B cell (primary cell): ENCODE measurements around the gene POU5F1. TPM values are rescaled to one million over a fixed set of nuclear protein-coding genes. Genes with fewer than 3 reads are reported as not detected.

Experiments
- ATAC-seq: fragments of 200-7000 bp; cut with Tn5 transposase; one replicate; pipeline ENCODE4 v1.10.0; 2021; ENCODE audit warnings: low read depth, mild to moderate bottlenecking, moderate number of reproducible peaks, moderate library complexity
- CTCF ChIA-PET: fragments of 350-600 bp; sonication (Branson Sonifier 250); formaldehyde crosslinking; loops from one replicate; lab custom pipeline; 2021; ENCODE audit warnings: antibody characterized with exemption, inconsistent platforms; lab: Charles Lee
- POLR2A ChIA-PET: fragments of 350-600 bp; sonication (Branson Sonifier 250); formaldehyde crosslinking; loops from one replicate; lab custom pipeline; 2021; ENCODE audit warnings: antibody characterized with exemption; lab: Charles Lee
- DNase-seq: peaks from one replicate; pipeline ENCODE4 v3.0.0; 2013
- H2AFZ ChIP-seq: 2 replicates; pipeline ENCODE4 v1.6.1; 2012; ENCODE audit warnings: mild to moderate bottlenecking, low read depth, low read length; ENCODE audit not compliant: insufficient read depth, poor library complexity, severe bottlenecking
- H3K27ac ChIP-seq, 2 donors: 1 replicate in 1 of 2; 2 replicates in 1 of 2; pipeline ENCODE4 v1.5.1; 2012 to 2013; ENCODE audit warnings: low read length in 2 of 2, mild to moderate bottlenecking in 2 of 2, moderate library complexity in 1 of 2
- H3K27me3 ChIP-seq, 4 experiments: fragments of 200-600 bp in 1 of 4; sonication (generic) in 1 of 4; replicated peaks in 1 of 4; 1 replicate in 2 of 4; 2 replicates in 2 of 4; pipeline versions ENCODE4 v1.6.1 to v1.7.0; 2013 to 2016; ENCODE audit warnings: low read length in 3 of 4, mild to moderate bottlenecking in 2 of 4, mixed read lengths in 1 of 4, moderate library complexity in 1 of 4; ENCODE audit not compliant: insufficient read depth in 4 of 4, control insufficient read depth in 3 of 4; ENCODE audit errors: control extremely low read depth in 1 of 4
- H3K36me3 ChIP-seq, 2 experiments: replicated peaks in 1 of 2; 1 replicate in 1 of 2; 2 replicates in 1 of 2; pipeline versions ENCODE4 v1.6.1 to v1.7.1; 2013; ENCODE audit warnings: low read length in 1 of 2; ENCODE audit not compliant: insufficient read depth in 2 of 2, control insufficient read depth in 1 of 2; ENCODE audit errors: control extremely low read depth in 1 of 2, extremely low read depth in 1 of 2
- H3K4me1 ChIP-seq, 2 donors: fragments of 200-600 bp in 1 of 2; sonication (generic) in 1 of 2; 1 replicate in 1 of 2; 2 replicates in 1 of 2; pipeline versions ENCODE4 v1.5.1 to v1.6.1; 2013 to 2017; ENCODE audit warnings: low read length in 2 of 2; ENCODE audit not compliant: control insufficient read depth in 2 of 2, insufficient read depth in 2 of 2
- H3K4me2 ChIP-seq: replicated peaks from 2 replicates; pipeline ENCODE3; 2012; ENCODE audit warnings: mild to moderate bottlenecking, low read depth, low read length; ENCODE audit not compliant: poor library complexity, severe bottlenecking
- H3K4me3 ChIP-seq, 5 experiments: fragments of 200-600 bp in 1 of 5; sonication (generic) in 1 of 5; 1 replicate in 3 of 5; 2 replicates in 2 of 5; pipeline versions ENCODE4 v1.5.1 to v1.7.0; 2011 to 2016; ENCODE audit warnings: low read length in 4 of 5, mild to moderate bottlenecking in 4 of 5, low read depth in 2 of 5, control low read depth in 1 of 5, moderate library complexity in 1 of 5; ENCODE audit not compliant: insufficient read depth in 1 of 5; ENCODE audit errors: control extremely low read depth in 1 of 5, extremely low read depth in 1 of 5
- H3K79me2 ChIP-seq: fragments of 200-600 bp; sonication (generic); one replicate; pipeline ENCODE4 v1.6.0; 2016; ENCODE audit warnings: low read length; ENCODE audit not compliant: control insufficient read depth, insufficient read depth
- H3K9ac ChIP-seq: fragments of 200-600 bp; sonication (generic); 2 replicates; pipeline ENCODE4 v1.6.1; 2017; ENCODE audit warnings: mild to moderate bottlenecking, low read length, moderate library complexity
- H3K9me3 ChIP-seq, 3 donors: one replicate each; pipeline versions ENCODE4 v1.6.1 to v1.7.1; 2013; ENCODE audit warnings: low read length in 2 of 3; ENCODE audit not compliant: control insufficient read depth in 2 of 3, insufficient read depth in 1 of 3; ENCODE audit errors: control extremely low read depth in 1 of 3
- H4K20me1 ChIP-seq: 2 replicates; pipeline ENCODE4 v1.6.0; 2012; ENCODE audit warnings: mild to moderate bottlenecking, low read length; ENCODE audit not compliant: insufficient read depth, control insufficient read depth, poor library complexity, severe bottlenecking
- H3K27ac Mint-ChIP-seq: one replicate; pipeline ENCODE4 v1.8.0; 2021; ENCODE audit warnings: mixed read lengths
- H3K27me3 Mint-ChIP-seq: one replicate; pipeline ENCODE4 v1.8.0; 2021; ENCODE audit warnings: mixed read lengths
- H3K4me1 Mint-ChIP-seq: one replicate; pipeline ENCODE4 v1.8.0; 2021; ENCODE audit warnings: mixed read lengths
- H3K4me3 Mint-ChIP-seq: one replicate; pipeline ENCODE4 v1.8.0; 2021; ENCODE audit warnings: mixed read lengths
- H3K9me3 Mint-ChIP-seq: one replicate; pipeline ENCODE4 v1.8.0; 2022; ENCODE audit warnings: mixed read lengths; ENCODE audit not compliant: insufficient read depth
- EZH2 ChIP-seq: IDR thresholded peaks from 2 replicates; pipeline ENCODE4 v1.6.1; 2012; ENCODE audit warnings: borderline replicate concordance, low read depth, mild to moderate bottlenecking, moderate library complexity, low read length; ENCODE audit not compliant: insufficient read depth, poor library complexity, severe bottlenecking
- WGBS: methylation state at CpG from one replicate; pipeline ENCODE4 v1.1.5; 2013; ENCODE audit warnings: missing lambda C conversion rate; ENCODE audit not compliant: insufficient coverage; 5-methylcytosine and 5-hydroxymethylcytosine counted together
- intact Hi-C: fragments of 100-400 bp; cut with micrococcal nuclease; formaldehyde crosslinking; loops from one replicate; pipeline ENCODE4 v1.10.0; 2022
- polyA plus RNA-seq: library from polyadenylated mRNA; depleted of rRNA; stranded (reverse); fragments of >200 nt; gene quantifications from 2 replicates; pipeline ENCODE4 v1.2.3, GENCODE V29; 2012
- total RNA-seq, 2 donors: library from RNA; stranded (reverse); fragments of 120-200 nt in 1 of 2; gene quantifications; 1 replicate in 1 of 2; 2 replicates in 1 of 2; pipeline versions ENCODE4 v1.2.3 to v1.2.4, GENCODE V29; 2013 to 2022
- TF ChIP-seq, protein P1 (sequence below): fragments of 200-600 bp; IDR thresholded peaks from one replicate; pipeline ENCODE4 v1.8.0; 2022; ENCODE audit warnings: antibody characterized with exemption, mild to moderate bottlenecking

Gene POU5F1
- total and polyA plus RNA-seq, 2 donors (not counting 1 experiment from before 2014, with no cell fraction given): 0.76 to 0.88 TPM

DNA sequence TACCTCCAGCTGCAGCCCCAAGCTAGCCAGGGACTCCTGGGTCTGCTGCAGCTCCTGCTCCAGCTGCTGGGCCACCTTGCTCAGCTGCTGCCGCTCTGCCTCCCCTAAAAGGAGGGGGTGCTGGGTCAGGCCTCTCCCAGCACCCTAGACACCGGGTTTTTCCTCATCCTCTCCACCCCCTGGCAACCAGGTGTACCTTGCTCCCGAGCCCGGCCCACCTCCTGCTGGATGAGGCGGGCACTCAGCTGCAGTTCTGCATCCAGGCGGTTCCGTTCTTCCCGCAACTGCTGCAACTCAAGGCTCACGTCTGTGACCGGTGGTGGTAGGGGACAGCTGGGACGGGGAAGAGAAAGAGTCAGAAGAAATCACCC is 25.5 kb downstream of the POU5F1 start:
- no peak overlapping the region for H2AFZ ChIP-seq
- POLR2A ChIA-PET: interaction anchor here (1.3 kb wide), 1 partner anchor 13 kb away, joined by 3 read pairs; the partner anchor contains the start of gene CCHCR1
- no peaks in the 10 kb centered on the region for H3K27me3 ChIP-seq
- H3K4me2 ChIP-seq: no peak overlapping the region
- no peaks in the 10 kb centered on the region for H3K4me1 ChIP-seq
- peaks cover 3% of the 10 kb centered on the region for H3K4me1 Mint-ChIP-seq
- H3K27ac Mint-ChIP-seq: no peak overlapping the region
- no peaks in the 10 kb centered on the region for H3K9me3 Mint-ChIP-seq
- H4K20me1 ChIP-seq: no peaks in the 10 kb centered on the region
- no peak overlapping the region for H3K9ac ChIP-seq
- peaks cover 0 to 15% of the 10 kb centered on the region in 2 experiments for H3K36me3 ChIP-seq
- no peak for DNase-seq
- ATAC-seq: no peak
- no peaks in the 10 kb centered on the region for H3K79me2 ChIP-seq
- TF ChIP-seq, protein P1, sequence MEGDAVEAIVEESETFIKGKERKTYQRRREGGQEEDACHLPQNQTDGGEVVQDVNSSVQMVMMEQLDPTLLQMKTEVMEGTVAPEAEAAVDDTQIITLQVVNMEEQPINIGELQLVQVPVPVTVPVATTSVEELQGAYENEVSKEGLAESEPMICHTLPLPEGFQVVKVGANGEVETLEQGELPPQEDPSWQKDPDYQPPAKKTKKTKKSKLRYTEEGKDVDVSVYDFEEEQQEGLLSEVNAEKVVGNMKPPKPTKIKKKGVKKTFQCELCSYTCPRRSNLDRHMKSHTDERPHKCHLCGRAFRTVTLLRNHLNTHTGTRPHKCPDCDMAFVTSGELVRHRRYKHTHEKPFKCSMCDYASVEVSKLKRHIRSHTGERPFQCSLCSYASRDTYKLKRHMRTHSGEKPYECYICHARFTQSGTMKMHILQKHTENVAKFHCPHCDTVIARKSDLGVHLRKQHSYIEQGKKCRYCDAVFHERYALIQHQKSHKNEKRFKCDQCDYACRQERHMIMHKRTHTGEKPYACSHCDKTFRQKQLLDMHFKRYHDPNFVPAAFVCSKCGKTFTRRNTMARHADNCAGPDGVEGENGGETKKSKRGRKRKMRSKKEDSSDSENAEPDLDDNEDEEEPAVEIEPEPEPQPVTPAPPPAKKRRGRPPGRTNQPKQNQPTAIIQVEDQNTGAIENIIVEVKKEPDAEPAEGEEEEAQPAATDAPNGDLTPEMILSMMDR: no peak
- TF ChIP-seq EZH2: no peak
- H3K4me3 ChIP-seq: no peak overlapping the region
- intact Hi-C loops: no loop called here
- H3K27me3 Mint-ChIP-seq: no peaks in the 10 kb centered on the region
- no peak overlapping the region for H3K27ac ChIP-seq
- H3K9me3 ChIP-seq: no peaks in the 10 kb centered on the region
- WGBS: 83% methylated on average over 5 of the region's 11 CpGs
- CTCF ChIA-PET: interaction anchor here (1.3 to 5.3 kb wide), 3 partner anchors 9 to 222 kb away, joined by 4 to 24 read pairs (median 5); partner anchors contain the start of genes CCHCR1 and TCF19
- H3K4me3 Mint-ChIP-seq: no peak overlapping the region

DNA sequence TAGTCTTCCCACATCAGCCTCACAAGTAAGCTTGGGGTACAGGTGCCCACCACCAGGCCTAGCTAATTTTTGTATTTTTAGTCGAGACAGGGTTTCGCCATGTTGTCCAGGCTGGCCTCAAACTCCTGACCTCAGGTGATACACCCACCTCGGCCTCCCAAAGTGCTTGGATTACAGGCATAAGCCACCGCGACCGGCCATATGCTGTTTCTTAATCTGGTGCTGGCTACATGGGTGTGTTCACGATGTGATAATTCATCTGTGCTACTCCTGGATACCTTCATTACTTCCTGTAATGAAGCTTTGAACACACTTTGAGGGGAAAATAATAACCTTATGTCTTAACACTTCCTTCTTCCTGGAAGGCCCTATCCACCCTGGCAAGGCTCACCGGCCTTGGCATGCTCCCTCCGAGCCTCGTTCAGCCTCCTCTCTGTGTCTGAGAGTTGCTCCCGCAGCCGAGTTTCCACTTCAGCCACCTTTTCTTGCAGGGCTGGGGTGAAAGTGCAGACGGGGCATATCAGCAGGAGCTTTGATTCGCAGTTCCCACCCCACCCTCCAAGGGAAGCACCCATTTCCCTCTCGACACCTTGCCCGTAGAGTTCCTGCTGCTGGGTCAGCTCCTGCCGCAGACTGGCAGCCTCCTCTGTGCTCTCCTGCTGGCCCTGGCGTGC is 26.0 kb downstream of the POU5F1 start:
- Histone ChIP-seq H3K36me3 (peaks cover 0 to 13% of the 10 kb centered on the region in 2 experiments), H2AFZ (no peak overlapping the region), H3K4me3 (no peak overlapping the region), H3K27ac (no peak overlapping the region), H3K4me1 (no peaks in the 10 kb centered on the region), H3K27me3 (no peaks in the 10 kb centered on the region), H3K4me2 (no peak overlapping the region), H3K9me3 (no peaks in the 10 kb centered on the region), H4K20me1 (no peaks in the 10 kb centered on the region), H3K9ac (no peak overlapping the region), H3K79me2 (no peaks in the 10 kb centered on the region)
- POLR2A ChIA-PET: no interaction called here
- TF ChIP-seq, protein P1: no peak
- TF ChIP-seq EZH2: no peak
- intact Hi-C loops: no loop called here
- Mint-ChIP-seq H3K4me1 (peaks cover 3% of the 10 kb centered on the region), H3K27ac (no peak overlapping the region), H3K27me3 (no peaks in the 10 kb centered on the region), H3K4me3 (no peak overlapping the region), H3K9me3 (no peaks in the 10 kb centered on the region)
- CTCF ChIA-PET: interaction anchor here (1.3 to 5.3 kb wide), 2 partner anchors 9 to 223 kb away, joined by 5 to 24 read pairs; no protein-coding TSS in a partner anchor
- DNase-seq (no peak), ATAC-seq (no peak)
- 94% methylated on average over 16 of the region's 18 CpGs for WGBS
